ENCODE data around the gene PWWP2B.

The PWWP2B gene

DNA sequence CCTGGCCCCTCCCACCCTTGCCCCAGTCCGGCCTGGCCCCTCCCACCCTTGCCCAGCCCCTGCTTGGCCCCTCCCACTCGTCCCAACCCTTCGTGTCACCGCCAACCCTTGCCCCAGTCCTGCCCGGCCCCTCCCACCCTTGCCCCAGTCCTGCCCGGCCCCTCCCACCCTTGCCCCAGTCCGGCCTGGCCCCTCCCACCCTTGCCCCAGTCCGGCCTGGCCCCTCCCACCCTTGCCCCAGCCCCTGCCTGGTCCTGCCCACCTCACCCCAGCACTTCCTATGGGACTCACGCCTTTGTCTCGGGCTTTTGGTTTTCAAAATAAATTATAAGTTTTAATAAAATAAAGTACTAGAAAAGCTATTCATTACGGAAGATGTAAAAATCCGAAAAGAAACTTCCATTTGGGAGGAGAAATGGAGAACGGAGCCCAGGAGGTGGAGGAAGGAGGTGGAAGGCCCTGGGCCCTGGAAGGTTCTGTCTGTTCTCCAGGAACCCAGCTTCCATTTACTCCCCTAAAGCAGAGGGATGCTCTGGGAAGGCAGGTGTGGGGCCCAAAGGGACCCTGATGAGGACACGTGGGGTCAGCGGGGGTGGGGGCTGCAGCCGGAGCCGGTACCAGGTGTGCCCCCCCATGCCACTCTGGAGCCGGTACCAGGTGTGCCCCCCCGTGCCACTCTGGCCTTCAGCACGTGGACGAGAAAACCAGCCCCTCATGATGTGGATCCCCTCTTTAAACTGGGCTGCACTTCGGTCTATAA is 52.2 kb downstream of the PWWP2B start:
- no peak for DNase-seq

DNA sequence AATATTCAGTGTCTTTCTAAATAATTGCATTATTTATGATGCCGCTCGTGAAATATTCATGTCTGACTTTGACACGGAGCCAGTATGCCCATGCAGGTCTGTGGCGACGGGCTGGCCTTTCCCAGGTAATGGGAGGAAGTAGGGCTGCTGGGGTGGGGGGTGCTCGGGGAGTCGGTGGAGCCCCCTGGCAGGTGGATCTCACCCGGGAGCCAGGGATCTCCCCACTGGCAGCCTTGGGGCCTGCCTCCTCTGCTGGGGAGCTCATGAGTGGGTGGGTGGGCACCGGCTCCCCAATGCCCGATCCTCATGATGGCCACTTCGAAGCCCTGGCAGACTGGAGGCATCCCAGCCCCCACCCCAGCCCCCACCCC is 52.8 kb downstream of the PWWP2B start:
- no peak for DNase-seq

DNA sequence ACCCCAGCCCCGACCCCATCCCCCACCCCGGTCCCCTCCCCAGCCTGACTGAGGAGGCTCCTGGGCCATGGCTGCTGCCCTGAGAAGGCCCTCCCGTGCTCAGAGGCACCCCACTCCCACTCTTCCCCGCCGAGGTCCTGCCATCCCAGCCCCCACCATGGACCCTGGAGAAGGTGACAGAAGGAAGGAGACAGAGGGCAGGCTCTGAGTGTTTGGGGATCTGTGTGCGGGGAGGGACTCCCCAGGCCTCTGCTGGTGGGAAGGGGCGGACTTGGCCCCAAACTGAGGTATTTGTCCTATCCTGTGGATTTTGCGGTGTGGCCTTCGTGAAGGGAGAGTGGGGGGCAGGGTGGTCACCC is 53.4 kb downstream of the PWWP2B start:
- DNase-seq, result no peak

DNA sequence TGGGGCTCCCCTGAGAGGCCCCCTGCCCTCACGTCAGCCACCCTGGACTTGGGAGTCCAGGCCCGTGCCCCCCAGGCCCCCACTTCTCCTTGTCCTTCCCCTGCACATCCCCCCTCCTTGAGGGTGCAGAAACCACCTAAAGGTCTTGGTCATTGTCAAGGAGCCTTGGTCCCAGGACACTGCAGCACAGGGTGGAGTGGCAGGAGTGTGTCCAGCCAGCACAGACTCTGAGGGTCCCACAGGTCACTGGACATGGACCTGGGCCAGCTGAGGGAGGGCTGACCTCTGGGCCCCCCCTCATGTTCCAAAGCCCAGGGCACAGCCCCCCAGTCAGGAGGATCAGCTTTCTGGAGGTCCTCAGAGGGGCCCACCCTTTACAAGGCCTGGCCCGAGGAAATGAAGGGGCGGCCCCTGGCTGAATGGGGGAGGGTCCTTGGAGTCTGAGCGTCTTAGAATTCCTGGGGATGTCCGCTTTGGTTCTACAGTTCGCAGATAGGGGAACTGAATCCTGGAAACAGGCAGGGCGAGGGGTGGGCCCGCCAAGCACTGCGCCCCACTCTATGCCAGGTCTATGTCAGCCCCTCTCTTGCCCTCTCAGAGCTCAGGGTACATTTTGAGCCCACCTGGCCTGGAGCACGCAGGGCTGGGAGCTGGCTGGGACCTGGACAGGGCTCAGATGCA is 54.0 kb downstream of the PWWP2B start:
- DNase-seq, result no peak

DNA sequence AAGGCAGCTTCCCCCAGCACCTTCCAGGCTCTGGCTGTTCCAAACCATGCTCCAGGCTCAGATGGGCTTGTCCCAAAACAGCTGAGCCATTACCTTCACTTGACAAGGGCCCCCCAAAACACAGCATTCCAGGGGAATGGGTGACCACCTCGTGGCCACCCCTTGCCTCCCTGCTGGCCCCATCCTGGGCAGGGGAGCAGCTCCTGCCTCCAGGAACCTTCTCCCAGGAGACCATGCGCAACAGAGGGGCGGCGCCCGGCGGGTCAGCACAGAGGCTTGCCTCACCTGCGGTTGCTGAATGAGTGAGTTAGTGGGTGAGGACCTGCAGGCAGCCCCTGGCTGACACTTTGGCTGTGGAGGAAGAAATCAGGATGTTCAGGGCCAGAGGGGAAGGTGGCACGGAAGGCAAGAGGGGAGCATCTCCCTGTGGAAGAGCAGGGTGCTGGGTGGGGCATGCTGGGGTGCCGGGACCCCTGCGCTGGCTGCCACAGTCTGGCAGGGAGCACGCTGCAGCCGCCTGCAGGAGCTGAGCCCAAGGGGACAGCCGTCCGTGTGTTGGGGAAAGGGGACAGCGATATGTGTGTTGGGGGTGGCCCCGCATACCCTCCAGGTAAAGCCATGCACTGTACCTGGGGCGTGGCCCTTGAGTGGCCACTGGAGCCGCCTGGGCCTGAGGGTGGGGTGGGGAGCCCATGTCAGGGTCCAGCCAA is 54.7 kb downstream of the PWWP2B start:
- DNase-seq, result no peak

DNA sequence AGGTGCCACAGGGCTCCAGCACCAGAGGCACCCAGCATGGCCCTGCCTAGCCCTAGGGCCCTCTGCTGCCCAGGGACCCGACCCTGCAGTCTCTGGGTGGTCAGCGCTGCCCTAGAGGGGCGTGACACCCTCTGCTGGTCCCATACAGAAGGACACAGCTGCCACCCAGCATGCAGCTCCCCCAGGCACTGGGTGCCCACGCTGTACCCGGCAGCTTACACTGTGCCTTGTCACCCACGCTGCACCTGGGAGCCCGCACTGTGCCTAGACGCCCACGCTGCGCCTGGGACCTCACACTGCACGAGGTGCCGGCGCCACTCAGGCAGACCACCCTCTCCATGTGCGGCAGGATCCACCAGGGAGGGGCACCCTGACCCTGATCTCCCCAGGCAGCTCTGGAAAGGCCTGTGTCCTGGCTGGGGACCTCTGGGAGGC is 55.2 kb downstream of the PWWP2B start:
- no peak for DNase-seq

DNA sequence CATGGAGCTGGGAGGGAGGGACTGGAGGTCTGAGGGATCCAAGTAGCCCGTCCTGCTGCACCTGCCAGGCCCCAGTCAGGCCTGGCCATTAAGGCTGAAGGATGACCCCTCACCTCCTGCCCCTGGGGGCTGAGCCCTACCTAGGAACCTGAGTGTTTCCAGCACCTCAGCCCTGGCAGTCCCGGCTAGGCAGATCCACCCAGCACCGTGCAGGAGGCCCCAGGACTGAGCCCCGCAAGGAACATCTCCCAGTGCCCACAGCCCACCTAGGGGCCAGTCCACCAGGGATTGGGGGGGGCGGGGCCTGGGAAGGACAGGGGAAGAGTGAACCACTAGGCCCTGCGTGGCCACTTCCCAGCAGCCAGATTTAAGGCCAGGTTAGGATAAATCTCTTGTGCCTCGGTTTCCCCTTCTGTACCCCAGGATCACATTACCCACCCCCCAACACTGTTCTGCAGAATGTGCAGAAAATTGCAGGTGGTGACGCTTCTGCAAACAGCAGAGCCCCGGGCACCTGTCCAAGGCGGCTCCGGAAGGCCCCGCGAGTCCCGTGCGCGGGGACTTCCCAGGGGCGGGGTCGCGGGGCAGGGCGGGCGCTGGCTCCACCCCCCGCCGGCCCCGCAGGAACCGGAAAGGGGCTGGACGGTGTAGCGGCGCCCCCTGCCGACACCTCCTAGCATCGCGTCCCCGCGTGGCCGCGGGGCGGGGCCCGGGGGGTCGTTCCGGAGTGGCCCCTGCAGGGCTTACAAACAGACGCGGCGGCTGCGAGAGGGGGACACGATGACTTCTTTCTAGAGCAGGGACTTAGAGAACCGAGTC is 55.9 kb downstream of the PWWP2B start:
- DNase-seq, result peak; percentile 57 to 78

DNA sequence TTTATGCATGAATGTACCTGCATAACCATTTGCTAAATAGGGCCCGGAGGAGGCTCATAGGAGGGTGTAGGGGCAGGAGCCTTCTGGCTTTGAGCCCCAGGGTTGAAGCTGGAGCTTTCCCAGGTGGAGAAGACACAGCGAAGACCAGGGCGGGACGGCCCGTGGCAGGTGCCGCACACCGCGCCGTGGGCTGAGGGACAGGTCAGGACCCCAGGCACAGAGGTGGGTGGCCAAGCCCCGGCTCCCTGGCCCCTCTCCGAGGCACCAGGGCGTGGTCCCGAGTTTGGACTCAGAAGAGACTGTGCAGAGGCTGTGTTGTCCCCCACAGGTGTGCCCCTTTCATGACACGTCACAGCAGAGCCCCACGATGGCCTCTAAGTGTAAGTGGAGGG is 56.5 kb downstream of the PWWP2B start:
- no peak for DNase-seq

DNA sequence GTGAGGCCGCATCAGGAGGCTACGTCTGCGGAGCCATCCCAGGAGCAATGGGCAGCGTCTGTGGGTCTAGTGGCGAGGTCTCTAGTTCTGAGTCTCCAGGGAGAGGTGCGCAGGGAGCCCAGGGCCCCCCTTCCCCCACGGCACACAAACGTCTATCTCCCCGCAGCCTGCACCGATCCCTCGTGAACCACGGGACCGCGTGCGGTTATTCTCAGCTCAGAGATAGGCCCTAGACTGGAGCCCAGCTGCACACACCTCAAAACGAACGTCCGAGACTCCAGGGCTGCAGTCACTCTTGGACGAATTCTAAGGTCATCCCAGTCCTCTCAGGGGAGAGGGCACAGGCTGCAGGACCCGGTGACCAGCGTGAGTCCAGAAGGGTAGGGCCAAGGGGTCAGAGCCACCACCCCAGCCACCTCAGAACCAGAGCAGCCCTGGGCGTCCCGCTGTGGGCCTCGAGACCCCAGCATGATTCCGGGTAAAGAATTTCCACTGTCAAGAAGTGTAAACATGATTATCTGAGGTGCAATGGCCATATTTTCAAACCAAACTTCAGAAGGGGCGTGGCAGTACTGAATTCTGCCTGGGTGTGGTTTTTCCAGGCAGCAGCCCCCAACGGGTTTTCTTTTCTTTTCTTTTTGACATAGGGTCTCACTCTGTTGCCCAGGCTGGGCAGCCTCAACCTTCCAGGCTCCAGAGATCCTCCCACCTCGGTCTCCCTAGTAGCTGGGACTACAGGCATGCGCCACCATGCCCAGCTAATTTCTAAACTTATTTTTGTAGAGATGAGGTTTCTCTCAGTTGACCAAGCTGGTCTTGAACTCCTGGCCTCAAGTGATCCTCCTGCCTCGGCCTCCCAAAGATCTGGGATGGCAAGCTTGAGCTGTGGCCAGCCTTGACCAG is 57.5 kb downstream of the PWWP2B start:
- no peak for DNase-seq

DNA sequence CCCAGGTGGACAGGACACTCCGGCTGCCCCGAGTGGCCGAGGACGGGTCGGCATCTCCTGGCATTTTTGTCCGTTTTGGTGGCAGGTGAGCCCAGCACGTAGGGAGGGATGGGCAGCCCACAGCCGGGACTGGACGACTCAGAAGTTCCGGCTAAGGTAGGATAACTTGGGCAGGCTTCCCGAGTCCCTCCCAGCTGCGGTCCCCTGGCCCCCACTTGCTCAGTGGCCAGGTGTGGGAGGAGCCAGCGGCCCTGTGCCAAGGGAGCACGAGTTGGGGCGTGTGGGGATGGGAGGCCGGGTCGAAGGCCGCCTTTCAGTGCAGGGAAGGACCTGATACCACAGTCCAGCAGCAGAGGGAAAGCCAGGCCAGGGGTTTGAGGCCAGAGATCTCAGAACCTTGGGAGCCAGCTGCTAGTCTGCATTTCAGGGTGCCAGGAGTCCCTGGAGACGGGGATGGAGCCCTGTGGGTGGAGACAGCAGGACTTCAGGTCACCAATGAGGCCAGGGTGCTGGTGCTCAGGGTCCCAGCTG is 58.5 kb downstream of the PWWP2B start:
- DNase-seq, result no peak

DNA sequence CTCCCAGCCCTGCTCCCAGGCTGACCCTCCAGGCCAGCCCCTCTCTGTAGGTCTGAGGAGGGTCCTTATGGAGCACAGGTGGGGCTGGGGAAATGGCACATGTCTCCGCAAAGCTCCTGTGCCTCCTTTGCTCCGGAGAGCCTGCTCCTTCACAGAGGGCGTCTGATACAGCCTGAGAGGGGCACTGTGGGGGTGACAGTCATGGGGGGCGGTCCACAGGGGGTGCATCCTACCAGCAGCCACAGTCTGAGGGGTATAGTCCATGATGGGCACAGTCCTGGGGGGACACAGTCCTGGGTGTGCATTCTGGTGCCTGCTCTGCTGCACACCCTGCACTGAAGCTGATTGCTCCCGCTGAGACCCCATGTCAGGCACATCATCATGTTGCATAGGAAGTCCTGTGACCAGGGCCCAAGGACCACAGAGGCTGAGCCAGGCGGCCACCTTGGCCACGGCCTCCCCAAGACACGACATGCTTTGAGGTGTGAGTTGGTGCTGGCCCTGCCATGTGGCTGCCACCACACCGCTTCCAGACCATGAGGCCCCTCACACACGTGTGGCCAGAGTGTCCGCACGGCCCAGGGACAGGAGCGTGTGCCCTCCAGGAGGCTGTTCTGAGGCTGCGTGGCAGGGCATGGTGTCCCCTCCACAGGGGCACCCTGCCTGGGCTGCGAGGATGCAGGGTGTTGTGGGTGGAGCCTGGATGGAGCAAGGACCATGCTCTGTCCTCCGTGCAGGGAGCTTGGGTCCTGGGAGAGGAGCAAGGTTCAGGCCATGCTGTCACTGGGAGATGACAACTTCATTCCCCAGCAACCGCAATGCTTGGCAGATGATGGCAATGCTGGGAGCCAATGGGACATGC is 59.2 kb downstream of the PWWP2B start:
- no peak for DNase-seq

DNA sequence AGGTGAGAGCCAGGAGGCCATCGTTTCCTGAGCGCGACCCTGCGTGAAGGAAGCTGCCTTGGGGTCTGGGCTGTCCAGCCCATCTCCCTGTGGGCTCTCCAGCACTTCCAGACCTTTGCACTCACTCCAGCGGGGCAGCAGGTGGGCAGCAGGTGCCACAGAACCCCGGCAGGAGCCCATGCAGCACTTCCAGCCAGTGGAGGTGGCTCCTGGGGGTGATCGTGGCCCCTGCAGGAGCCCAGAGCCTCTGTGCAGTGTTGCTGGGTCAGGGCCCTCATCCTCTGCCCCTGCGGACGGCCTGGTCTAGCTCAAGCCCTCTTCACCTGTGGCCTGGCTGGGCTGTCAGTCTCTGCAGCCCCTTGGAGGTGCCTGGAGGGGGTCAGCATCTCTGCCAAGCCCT is 59.9 kb downstream of the PWWP2B start:
- DNase-seq, result no peak

DNA sequence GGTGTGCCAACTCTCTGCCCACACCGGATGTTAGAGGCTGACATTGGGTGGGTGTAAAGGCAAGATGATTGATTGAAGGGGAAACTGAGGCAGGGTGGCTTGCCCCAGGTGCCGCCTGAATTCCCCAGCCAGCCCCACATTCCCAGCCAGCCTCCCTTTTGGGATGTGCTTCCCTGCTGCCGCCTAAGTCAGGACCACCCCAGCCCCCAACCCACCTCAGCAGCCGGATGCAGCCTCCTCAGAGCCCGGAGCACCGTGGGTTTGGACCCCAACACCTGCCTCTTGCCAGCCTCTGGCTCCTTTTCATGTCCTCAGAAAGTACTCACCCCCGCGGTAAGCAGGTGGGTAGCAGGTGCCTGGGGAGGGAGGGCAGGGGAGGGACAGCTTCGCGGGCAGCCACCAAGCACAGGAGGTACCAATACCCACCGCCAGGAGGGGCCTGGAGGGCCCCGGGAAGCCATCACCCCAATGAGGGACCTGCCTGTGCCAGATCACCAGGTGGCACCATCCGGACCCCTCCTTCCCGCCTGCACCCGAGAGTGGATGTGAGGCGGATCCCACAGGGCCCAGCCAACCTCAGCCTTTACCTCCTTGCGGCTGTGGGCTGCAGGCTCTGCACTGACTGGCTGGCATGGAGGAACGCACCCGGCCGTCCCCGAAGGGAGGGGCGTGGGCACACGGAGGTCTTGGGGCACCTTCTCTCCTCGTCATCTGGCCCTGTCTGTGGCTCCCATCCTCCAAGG is 60.5 kb downstream of the PWWP2B start:
- no peak for DNase-seq

DNA sequence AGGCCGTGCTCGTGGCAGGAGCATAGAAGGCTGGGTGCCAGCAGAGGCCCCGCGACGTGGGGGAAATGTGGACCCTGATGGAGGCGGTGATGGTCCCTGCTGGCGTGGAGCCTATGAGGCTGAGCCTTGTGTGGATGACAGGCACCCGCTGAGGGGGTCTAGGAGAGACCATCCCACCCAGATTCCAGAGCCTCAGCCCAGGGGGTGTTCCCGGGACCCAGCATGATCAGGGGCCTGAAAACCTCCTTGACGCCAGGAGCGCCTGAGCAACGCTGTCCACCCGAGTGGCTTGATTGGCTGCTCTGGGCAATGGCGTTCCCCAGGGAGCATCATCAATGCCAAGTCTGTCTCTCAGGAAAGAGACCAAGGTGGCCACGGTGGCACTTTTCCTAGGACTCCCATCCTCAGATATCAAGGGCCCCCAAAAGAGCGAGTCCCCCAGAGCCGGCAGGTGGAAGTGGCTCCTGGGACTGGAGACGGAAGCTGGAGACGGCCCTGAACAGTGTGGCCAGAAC is 61.1 kb downstream of the PWWP2B start:
- no peak for DNase-seq

DNA sequence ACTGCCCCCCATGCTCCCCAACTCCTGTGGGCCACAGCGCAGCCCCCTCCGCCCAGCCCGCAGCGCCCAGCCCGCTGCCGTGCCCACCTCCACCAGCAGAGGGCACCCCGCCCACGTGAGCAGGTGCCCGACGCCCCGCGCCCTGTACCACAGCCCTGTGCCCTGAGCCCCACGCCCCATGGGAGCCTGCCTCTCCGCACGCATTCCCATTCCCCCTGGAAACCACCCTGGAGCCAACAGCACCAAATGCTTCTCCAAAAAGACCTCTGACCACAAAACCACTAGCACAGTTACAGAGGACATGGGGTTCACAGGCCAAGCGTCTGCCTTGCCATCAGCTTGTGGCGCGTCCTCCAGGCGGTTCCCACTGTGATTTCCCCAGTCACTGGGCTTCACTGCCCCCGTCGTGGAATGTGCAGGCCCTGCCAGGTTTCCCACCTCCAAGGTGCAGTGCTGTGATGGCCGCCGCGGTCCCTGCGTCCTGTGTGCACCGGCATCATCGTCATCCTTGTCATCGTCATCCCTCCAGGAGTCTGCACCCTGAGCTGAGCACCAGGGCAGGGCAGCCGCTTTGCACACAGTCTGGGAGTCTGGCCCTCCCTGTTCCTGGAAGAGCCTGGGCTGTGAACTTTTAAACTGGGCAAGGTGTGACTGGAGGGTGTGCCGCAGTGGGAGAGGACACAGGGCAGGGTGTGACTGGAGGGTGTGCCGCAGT is 61.7 kb downstream of the PWWP2B start:
- peak in 1 of 2 donors; percentile 42 for DNase-seq

DNA sequence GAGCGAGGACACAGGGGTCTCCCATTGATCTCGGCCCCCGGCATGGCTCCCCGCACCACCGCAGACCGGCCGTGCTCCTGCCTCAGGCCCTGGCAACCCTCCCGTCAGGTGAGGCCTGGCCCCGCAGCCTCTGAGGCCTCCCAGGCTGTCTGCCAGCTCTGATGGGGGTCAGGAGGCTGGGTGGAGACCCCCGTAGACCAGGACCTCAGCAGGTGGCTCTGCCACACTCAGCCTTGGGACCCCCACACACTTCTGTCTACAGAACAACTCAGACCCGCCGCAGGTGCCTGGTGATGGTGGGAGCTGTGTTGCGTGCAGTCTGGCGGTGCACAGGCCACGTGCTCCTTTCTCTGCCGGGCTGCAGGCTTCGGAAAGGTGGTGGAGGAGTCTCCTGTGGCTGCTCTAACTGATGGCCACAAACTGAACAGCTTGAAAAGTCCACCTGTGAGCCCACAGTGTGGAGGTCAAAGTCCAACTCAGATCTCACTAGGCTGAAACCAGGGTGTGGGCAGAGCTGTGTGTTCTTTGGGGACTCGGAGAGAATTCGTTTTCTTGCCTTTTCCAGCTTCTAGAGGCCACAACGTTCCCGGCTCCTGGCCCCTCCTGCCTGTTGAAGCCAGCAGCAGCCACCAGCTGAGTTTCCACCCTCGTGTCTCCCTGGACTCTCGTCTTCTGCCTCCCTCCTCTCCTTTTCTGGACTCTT is 62.5 kb downstream of the PWWP2B start:
- no peak for DNase-seq

DNA sequence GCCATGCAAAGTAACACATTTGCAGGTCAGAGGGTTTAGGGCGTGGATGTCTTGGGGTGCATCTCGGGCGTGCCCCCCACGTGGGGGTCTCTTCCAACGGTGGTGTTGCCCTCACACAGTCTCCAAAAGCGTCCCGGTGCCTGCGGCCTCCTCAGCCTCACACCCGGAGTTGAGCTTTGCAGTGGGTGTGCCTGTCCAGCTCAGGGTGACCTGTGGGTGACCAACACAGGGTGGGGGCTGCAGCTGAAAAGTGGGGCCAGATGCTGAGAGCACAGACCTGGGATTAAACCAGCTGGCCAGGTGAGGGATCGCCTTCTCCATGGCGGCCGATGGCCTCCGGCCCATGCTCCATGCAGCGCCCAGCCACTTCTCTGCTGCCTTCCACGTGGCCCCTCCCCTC is 63.1 kb downstream of the PWWP2B start:
- no peak for DNase-seq

DNA sequence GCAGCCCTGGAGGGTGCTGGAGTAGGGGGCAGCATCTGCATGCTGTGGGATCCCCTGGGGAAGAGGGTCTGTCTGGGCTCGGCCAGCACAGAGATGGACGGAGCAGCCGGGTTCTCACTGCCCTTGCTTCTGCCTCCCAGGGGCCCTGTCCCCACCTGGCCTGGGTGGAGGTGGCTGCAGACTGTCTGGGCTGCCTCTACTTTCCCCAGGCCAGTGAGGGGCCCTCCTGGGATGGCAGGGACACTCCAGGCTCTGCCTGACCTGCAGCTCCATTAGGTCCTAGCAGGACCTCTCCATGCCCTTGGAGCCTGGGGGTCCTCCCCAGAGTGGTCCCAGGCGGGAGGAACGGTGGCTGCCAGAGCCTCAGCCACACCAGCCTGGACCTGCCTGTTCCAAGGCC is 63.7 kb downstream of the PWWP2B start:
- no peak for DNase-seq
